T-helper 2 cell treated with Interferon-gamma antibody and Interleukin-4, amounts not matched to agents 5 μg/mL and 100 μg/mL, for 36 hours (primary cell): ENCODE measurements around the gene TLE2.
"Not testable (repeated sequence)": the region's sequence is repeated elsewhere in the genome, so short reads cannot be mapped to it uniquely, and the experiment has no call there.

Experiments used
- DNase-seq: peaks from one replicate; pipeline ENCODE4 v3.0.0; 2021; ENCODE audit warnings: low spot score
- H3K27ac Mint-ChIP-seq: one replicate; pipeline ENCODE4 v1.8.0; 2021; ENCODE audit warnings: mild to moderate bottlenecking, mixed read lengths
- H3K27me3 Mint-ChIP-seq: one replicate; pipeline ENCODE4 v1.8.0; 2021; ENCODE audit warnings: low read depth, mixed read lengths
- H3K36me3 Mint-ChIP-seq: one replicate; pipeline ENCODE4 v1.8.0; 2021; ENCODE audit warnings: low read depth, mixed read lengths
- H3K4me1 Mint-ChIP-seq: one replicate; pipeline ENCODE4 v1.8.0; 2021; ENCODE audit warnings: low read depth, mixed read lengths
- H3K4me3 Mint-ChIP-seq: one replicate; pipeline ENCODE4 v1.8.0; 2022; ENCODE audit warnings: mild to moderate bottlenecking, moderate library complexity, mixed read lengths
- H3K9me3 Mint-ChIP-seq: one replicate; pipeline ENCODE4 v1.8.0; 2021; ENCODE audit warnings: mixed read lengths

The TLE2 gene

GRCh38 chr19:3036977-3037544 lies 8.0 kb upstream of the TLE2 start:
- H3K27ac Mint-ChIP-seq, result peak overlapping the region; percentile 41
- H3K9me3 Mint-ChIP-seq, H3K36me3 Mint-ChIP-seq, DNase-seq: not testable (repeated sequence)
- peak overlapping the region; percentile 88 for H3K4me3 Mint-ChIP-seq
- peaks cover 16% of the 10 kb centered on the region for H3K27me3 Mint-ChIP-seq
- peaks cover 15% of the 10 kb centered on the region for H3K4me1 Mint-ChIP-seq

GRCh38 chr19:3036119-3036976 lies 7.3 kb upstream of the TLE2 start:
- H3K4me1 Mint-ChIP-seq, result peaks cover 15% of the 10 kb centered on the region
- no peaks in the 10 kb centered on the region for H3K9me3 Mint-ChIP-seq
- H3K27me3 Mint-ChIP-seq, result peaks cover 22% of the 10 kb centered on the region
- peak overlapping the region; percentile 88 for H3K4me3 Mint-ChIP-seq
- H3K27ac Mint-ChIP-seq, result peak overlapping the region; percentile 94
- peak; percentile 80 for DNase-seq
- no peaks in the 10 kb centered on the region for H3K36me3 Mint-ChIP-seq

GRCh38 chr19:3035542-3036118 lies 6.5 kb upstream of the TLE2 start:
- Mint-ChIP-seq H3K4me3 (peak overlapping the region; percentile 88), H3K9me3 (no peaks in the 10 kb centered on the region), H3K36me3 (no peaks in the 10 kb centered on the region), H3K27ac (peak overlapping the region; percentile 94), H3K27me3 (peaks cover 28% of the 10 kb centered on the region), H3K4me1 (peaks cover 15% of the 10 kb centered on the region)
- DNase-seq, result peak; percentile 96

- peaks cover 34% of the 10 kb centered on the region for H3K27me3 Mint-ChIP-seq
- peak overlapping the region; percentile 94 for H3K27ac Mint-ChIP-seq
- peak; percentile 50 for DNase-seq
- H3K36me3 Mint-ChIP-seq, result no peaks in the 10 kb centered on the region
- peak overlapping the region; percentile 88 for H3K4me3 Mint-ChIP-seq
- peaks cover 15% of the 10 kb centered on the region for H3K4me1 Mint-ChIP-seq
- no peaks in the 10 kb centered on the region for H3K9me3 Mint-ChIP-seq
These were observed 5.8 kb upstream of the TLE2 start for GRCh38 chr19:3034656-3035541.

GRCh38 chr19:3034406-3034655 lies 5.3 kb upstream of the TLE2 start:
- H3K9me3 Mint-ChIP-seq, result no peaks in the 10 kb centered on the region
- peaks cover 15% of the 10 kb centered on the region for H3K4me1 Mint-ChIP-seq
- no peak overlapping the region for H3K27ac Mint-ChIP-seq
- DNase-seq, result no peak
- peaks cover 40% of the 10 kb centered on the region for H3K27me3 Mint-ChIP-seq
- H3K4me3 Mint-ChIP-seq, result no peak overlapping the region
- no peaks in the 10 kb centered on the region for H3K36me3 Mint-ChIP-seq

- Mint-ChIP-seq H3K36me3 (no peaks in the 10 kb centered on the region), H3K9me3 (no peaks in the 10 kb centered on the region), H3K27ac (peak overlapping the region; percentile 47), H3K27me3 (peaks cover 40% of the 10 kb centered on the region), H3K4me3 (no peak overlapping the region), H3K4me1 (peaks cover 15% of the 10 kb centered on the region)
- no peak for DNase-seq
These were observed 4.7 kb upstream of the TLE2 start for GRCh38 chr19:3033595-3034405.

- DNase-seq, result no peak
- H3K27me3 Mint-ChIP-seq, result peaks cover 54% of the 10 kb centered on the region
- H3K4me3 Mint-ChIP-seq, result no peak overlapping the region
- peaks cover 15% of the 10 kb centered on the region for H3K4me1 Mint-ChIP-seq
- no peaks in the 10 kb centered on the region for H3K9me3 Mint-ChIP-seq
- H3K27ac Mint-ChIP-seq, result no peak overlapping the region
- no peaks in the 10 kb centered on the region for H3K36me3 Mint-ChIP-seq
These were observed 2.5 kb upstream of the TLE2 start for GRCh38 chr19:3031607-3031867.

- peaks cover 4% of the 10 kb centered on the region for H3K4me1 Mint-ChIP-seq
- DNase-seq, result no peak
- peak overlapping the region; percentile 45 for H3K4me3 Mint-ChIP-seq
- no peaks in the 10 kb centered on the region for H3K36me3 Mint-ChIP-seq
- no peaks in the 10 kb centered on the region for H3K9me3 Mint-ChIP-seq
- H3K27me3 Mint-ChIP-seq, result peaks cover 49% of the 10 kb centered on the region
- no peak overlapping the region for H3K27ac Mint-ChIP-seq
These were observed 595 bp downstream of the TLE2 start for GRCh38 chr19:3028305-3029064.

GRCh38 chr19:3027981-3028304 lies 1.1 kb downstream of the TLE2 start:
- Mint-ChIP-seq H3K27ac (no peak overlapping the region), H3K36me3 (no peaks in the 10 kb centered on the region), H3K4me3 (peak overlapping the region; percentile 45), H3K4me1 (peaks cover 8% of the 10 kb centered on the region), H3K9me3 (no peaks in the 10 kb centered on the region), H3K27me3 (peaks cover 47% of the 10 kb centered on the region)
- no peak for DNase-seq

GRCh38 chr19:3027292-3027691 lies 1.8 kb downstream of the TLE2 start:
- Mint-ChIP-seq H3K36me3 (no peaks in the 10 kb centered on the region), H3K27me3 (peaks cover 45% of the 10 kb centered on the region), H3K27ac (no peak overlapping the region), H3K9me3 (no peaks in the 10 kb centered on the region), H3K4me1 (peaks cover 14% of the 10 kb centered on the region), H3K4me3 (no peak overlapping the region)
- no peak for DNase-seq

- Mint-ChIP-seq H3K4me1 (peaks cover 14% of the 10 kb centered on the region), H3K36me3 (no peaks in the 10 kb centered on the region), H3K4me3 (no peak overlapping the region), H3K9me3 (no peaks in the 10 kb centered on the region), H3K27ac (no peak overlapping the region), H3K27me3 (peaks cover 43% of the 10 kb centered on the region)
- DNase-seq, result no peak
These were observed 2.3 kb downstream of the TLE2 start for GRCh38 chr19:3026768-3027167.

- H3K9me3 Mint-ChIP-seq, result no peaks in the 10 kb centered on the region
- H3K27ac Mint-ChIP-seq, result no peak overlapping the region
- H3K27me3 Mint-ChIP-seq, result peaks cover 33% of the 10 kb centered on the region
- peaks cover 14% of the 10 kb centered on the region for H3K4me1 Mint-ChIP-seq
- H3K36me3 Mint-ChIP-seq, result no peaks in the 10 kb centered on the region
- DNase-seq, result no peak
- H3K4me3 Mint-ChIP-seq, result no peak overlapping the region
These were observed 3.6 kb downstream of the TLE2 start for GRCh38 chr19:3025549-3025886.

GRCh38 chr19:3024870-3025548 lies 4.1 kb downstream of the TLE2 start:
- Mint-ChIP-seq H3K9me3 (no peaks in the 10 kb centered on the region), H3K27me3 (peaks cover 28% of the 10 kb centered on the region), H3K4me3 (no peak overlapping the region), H3K36me3 (no peaks in the 10 kb centered on the region), H3K27ac (no peak overlapping the region), H3K4me1 (peaks cover 14% of the 10 kb centered on the region)
- no peak for DNase-seq
